HG02588 (cell line): ENCODE data around the gene GABBR1.

Experiments
- ATAC-seq: cut with Tn5 transposase; IDR thresholded peaks from one replicate; pipeline ENCODE4 v1.9.1; 2021; ENCODE audit warnings: mild to moderate bottlenecking, moderate library complexity; ENCODE audit not compliant: unreplicated experiment

The GABBR1 gene

GRCh38 chr6:29655658-29656057, 22.7 kb upstream of the GABBR1 start:
- no peak for ATAC-seq

- ATAC-seq: no peak
Observed at GRCh38 chr6:29653452-29654038, 20.6 kb upstream of the GABBR1 start.

- ATAC-seq: no peak
Observed at GRCh38 chr6:29652198-29652584, 19.2 kb upstream of the GABBR1 start.

GRCh38 chr6:29651413-29652197, 18.6 kb upstream of the GABBR1 start:
- no peak for ATAC-seq

GRCh38 chr6:29649701-29650673, 17.0 kb upstream of the GABBR1 start:
- ATAC-seq: peak; percentile 89

- no peak for ATAC-seq
Observed at GRCh38 chr6:29647927-29648642, 15.1 kb upstream of the GABBR1 start.

- no peak for ATAC-seq
Observed at GRCh38 chr6:29641430-29642148, 8.6 kb upstream of the GABBR1 start.

- no peak for ATAC-seq
Observed at GRCh38 chr6:29637247-29637646, 4.3 kb upstream of the GABBR1 start.

- no peak for ATAC-seq
Observed at GRCh38 chr6:29633534-29633905, 537 bp upstream of the GABBR1 start.

- no peak for ATAC-seq
Observed at GRCh38 chr6:29631860-29632731, 887 bp downstream of the GABBR1 start.

GRCh38 chr6:29631209-29631810, 1.7 kb downstream of the GABBR1 start:
- no peak for ATAC-seq

- no peak for ATAC-seq
Observed at GRCh38 chr6:29630315-29630714, 2.7 kb downstream of the GABBR1 start.

- no peak for ATAC-seq
Observed at GRCh38 chr6:29629571-29629970, 3.4 kb downstream of the GABBR1 start.

GRCh38 chr6:29628419-29629281, 4.3 kb downstream of the GABBR1 start:
- ATAC-seq: no peak

GRCh38 chr6:29627755-29628418, 5.1 kb downstream of the GABBR1 start:
- ATAC-seq: no peak

- ATAC-seq: no peak
Observed at GRCh38 chr6:29626948-29627754, 5.8 kb downstream of the GABBR1 start.
